Kidney (tissue), 14 donors: Measurements from ENCODE around the gene CNIH3. TPM values are rescaled to one million over a fixed set of nuclear protein-coding genes. Genes with fewer than 3 reads are reported as not detected.

Source experiments
- DNase-seq, 5 donors: peaks; one replicate each; pipeline ENCODE4 v3.0.0-alpha.2; 2013 to 2020
- FAIRE-seq: peaks from 2 replicates; lab custom pipeline; 2012; peaks lifted over from hg19 to GRCh38; lab: Jason Lieb, UNC
- H3K27ac ChIP-seq, 2 donors: one replicate each; pipeline ENCODE4 v1.7.0; 2013; ENCODE audit warnings: low read depth in 2 of 2, low read length in 2 of 2, inconsistent platforms in 1 of 2
- H3K27me3 ChIP-seq: one replicate; pipeline ENCODE4 v1.7.1; 2013; ENCODE audit warnings: low read length, inconsistent platforms; ENCODE audit not compliant: control insufficient read depth, insufficient read depth
- H3K36me3 ChIP-seq, 3 donors: one replicate each; pipeline versions ENCODE4 v1.7.0 to v1.7.1; 2013; ENCODE audit warnings: low read length in 3 of 3, control low read depth in 1 of 3, inconsistent platforms in 1 of 3; ENCODE audit not compliant: insufficient read depth in 3 of 3, control insufficient read depth in 2 of 3
- H3K4me1 ChIP-seq, 3 donors: one replicate each; pipeline versions ENCODE4 v1.7.0 to v1.7.1; 2013; ENCODE audit warnings: low read length in 3 of 3, inconsistent platforms in 1 of 3, low read depth in 1 of 3; ENCODE audit not compliant: control insufficient read depth in 2 of 3, insufficient read depth in 2 of 3
- H3K4me3 ChIP-seq, 3 donors: one replicate each; pipeline versions ENCODE4 v1.7.0 to v1.8.1; 2013; ENCODE audit warnings: low read length in 3 of 3, control low read depth in 1 of 3, inconsistent platforms in 1 of 3
- H3K9ac ChIP-seq, 3 donors: one replicate each; pipeline versions ENCODE4 v1.7.0 to v1.7.1; 2013; ENCODE audit warnings: low read length in 3 of 3, control low read depth in 1 of 3, inconsistent platforms in 1 of 3
- H3K9me3 ChIP-seq, 3 donors: one replicate each; pipeline versions ENCODE4 v1.7.0 to v1.7.1; 2013; ENCODE audit warnings: low read length in 3 of 3, control low read depth in 1 of 3, inconsistent platforms in 1 of 3; ENCODE audit not compliant: control insufficient read depth in 2 of 3, insufficient read depth in 1 of 3
- intact Hi-C: fragments of 100-400 bp; cut with DNase I; formaldehyde crosslinking; loops from one replicate; pipeline ENCODE4 v1.11.1; 2022
- polyA plus RNA-seq: library from polyadenylated mRNA; stranded (reverse); fragments of 350-450 nt; fragmentation: Illumina TruSeq; extraction: RNeasy Lipid Tissue Mini Kit (QIAGEN cat#74804); gene quantifications from one replicate; pipeline ENCODE4 v1.2.3, GENCODE V29; 2014; ENCODE audit warnings: low read depth, low replicate concordance; ENCODE audit not compliant: insufficient read depth
- total RNA-seq: library from RNA; stranded (reverse); fragmentation: NEBNext Ultra II Directional; extraction: Animal tissue kit (Norgen Biotek cat#: 25700); gene quantifications from one replicate; pipeline ENCODE4 v1.2.1, GENCODE V29; 2021
- TF ChIP-seq, protein P1 (sequence below): IDR thresholded peaks from 3 replicates; pipeline ENCODE4 v1.5.1; 2012; ENCODE audit warnings: mild to moderate bottlenecking, moderate library complexity, borderline replicate concordance; ENCODE audit not compliant: insufficient read depth; ENCODE audit errors: extremely low read depth
- donor health status: control.
- donor health status: control.
- donor health status: control.
- donor health status: control.
- donor health status: control.
- donor health status: DM: yes; HTN: yes; CAD: no.
- donor health status: Normal renal cell carcinoma (clear cell type).

Gene CNIH3
- total and polyA plus RNA-seq, 2 donors from 2014 or later, result 4.3 to 7.6 TPM

DNA sequence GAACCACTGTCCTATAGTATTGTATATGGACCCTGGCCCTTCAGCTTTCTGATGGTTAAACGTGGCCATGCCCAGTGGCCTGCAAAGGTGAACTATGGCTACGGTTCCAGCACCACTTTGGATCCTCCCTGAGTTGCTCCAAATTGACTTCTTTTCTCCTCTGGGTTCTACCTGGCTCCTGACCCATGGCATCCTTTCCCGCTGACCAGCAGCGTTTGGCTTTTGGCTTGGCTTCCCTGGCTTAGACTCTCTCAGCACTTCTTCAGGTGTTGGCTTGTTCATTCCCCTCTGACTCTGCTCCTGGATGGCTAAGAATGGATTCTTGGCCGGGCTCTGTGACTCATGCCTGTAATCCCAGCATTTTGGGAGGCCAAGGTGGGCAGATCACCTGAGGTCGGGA, 152.9 kb downstream of the CNIH3 start:
- H3K27me3 ChIP-seq, result no peaks in the 10 kb centered on the region
- H3K9me3 ChIP-seq, result no peaks in the 10 kb centered on the region
- H3K27ac ChIP-seq, result no peak overlapping the region
- DNase-seq (no peak), FAIRE-seq (no peak)
- H3K4me3 ChIP-seq, result no peak overlapping the region
- no peak overlapping the region for H3K9ac ChIP-seq
- TF ChIP-seq, protein P1, sequence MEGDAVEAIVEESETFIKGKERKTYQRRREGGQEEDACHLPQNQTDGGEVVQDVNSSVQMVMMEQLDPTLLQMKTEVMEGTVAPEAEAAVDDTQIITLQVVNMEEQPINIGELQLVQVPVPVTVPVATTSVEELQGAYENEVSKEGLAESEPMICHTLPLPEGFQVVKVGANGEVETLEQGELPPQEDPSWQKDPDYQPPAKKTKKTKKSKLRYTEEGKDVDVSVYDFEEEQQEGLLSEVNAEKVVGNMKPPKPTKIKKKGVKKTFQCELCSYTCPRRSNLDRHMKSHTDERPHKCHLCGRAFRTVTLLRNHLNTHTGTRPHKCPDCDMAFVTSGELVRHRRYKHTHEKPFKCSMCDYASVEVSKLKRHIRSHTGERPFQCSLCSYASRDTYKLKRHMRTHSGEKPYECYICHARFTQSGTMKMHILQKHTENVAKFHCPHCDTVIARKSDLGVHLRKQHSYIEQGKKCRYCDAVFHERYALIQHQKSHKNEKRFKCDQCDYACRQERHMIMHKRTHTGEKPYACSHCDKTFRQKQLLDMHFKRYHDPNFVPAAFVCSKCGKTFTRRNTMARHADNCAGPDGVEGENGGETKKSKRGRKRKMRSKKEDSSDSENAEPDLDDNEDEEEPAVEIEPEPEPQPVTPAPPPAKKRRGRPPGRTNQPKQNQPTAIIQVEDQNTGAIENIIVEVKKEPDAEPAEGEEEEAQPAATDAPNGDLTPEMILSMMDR, result no peak
- intact Hi-C loops, result no loop called here
- H3K4me1 ChIP-seq, result no peaks in the 10 kb centered on the region
- H3K36me3 ChIP-seq, result no peaks in the 10 kb centered on the region

DNA sequence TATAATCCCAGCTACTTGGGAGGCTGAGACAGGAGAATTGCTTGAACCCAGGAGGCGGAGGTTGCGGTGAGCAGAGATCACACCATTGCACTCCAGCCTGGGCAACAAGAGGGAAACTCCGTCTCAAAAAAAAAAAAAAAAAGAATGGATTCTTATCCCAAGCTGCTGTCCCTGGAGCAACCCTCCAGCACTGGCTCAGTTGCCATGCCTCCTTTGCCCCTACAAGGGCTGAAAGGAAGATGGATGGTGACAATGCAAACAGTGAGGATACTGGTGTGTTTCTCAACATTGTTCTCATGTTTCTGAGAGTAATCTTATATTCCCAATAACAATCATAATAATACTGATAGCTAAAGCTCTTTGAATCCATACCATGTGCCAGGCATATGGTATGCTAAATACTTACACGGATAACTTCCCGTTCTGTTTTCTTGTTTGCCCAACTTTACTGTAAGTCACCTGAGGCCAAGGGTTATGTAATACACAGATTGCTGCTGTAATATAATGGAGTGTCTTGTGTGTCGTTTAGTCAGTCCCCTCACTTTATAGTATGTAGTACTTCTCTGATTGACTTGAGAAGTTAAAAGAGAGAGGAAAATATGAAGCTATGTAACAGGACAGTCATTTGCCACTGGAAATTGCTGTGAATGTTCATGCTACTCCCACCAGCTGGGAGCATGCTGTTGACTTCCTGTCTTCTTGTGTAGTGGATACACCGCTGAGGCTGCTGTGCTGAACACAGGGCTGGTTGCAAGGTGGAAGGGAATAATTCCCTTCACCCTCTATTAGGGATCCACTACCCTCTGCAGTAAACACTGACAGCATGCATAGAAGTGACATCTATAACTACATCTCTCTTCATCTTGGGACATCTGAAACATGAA, 153.6 kb downstream of the CNIH3 start:
- FAIRE-seq, result no peak
- H3K9ac ChIP-seq, result no peak overlapping the region
- TF ChIP-seq, protein P1, result no peak
- DNase-seq, result peak in 1 of 5 donors; percentile 27
- intact Hi-C loops, result no loop called here
- H3K9me3 ChIP-seq, result no peaks in the 10 kb centered on the region
- H3K4me1 ChIP-seq, result no peaks in the 10 kb centered on the region
- H3K4me3 ChIP-seq, result no peak overlapping the region
- no peak overlapping the region for H3K27ac ChIP-seq
- no peaks in the 10 kb centered on the region for H3K27me3 ChIP-seq
- no peaks in the 10 kb centered on the region for H3K36me3 ChIP-seq

DNA sequence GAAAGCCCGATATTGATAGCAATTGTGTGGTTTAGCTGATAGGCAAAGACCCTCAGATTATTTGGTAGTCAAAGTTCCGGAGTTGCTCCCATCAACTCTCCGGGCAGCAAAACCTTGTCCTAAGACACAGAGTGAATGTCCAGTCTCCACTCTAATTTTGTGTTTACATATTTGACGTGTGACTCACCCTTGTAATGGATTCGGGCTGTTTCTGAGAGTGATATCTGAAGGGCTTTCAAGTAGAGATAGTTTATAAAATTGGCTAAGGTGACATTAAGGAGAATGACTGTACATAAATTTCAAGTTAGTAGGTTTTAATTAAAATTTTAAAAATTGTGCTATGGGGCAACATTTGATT, 154.2 kb downstream of the CNIH3 start:
- intact Hi-C loops, result no loop called here
- TF ChIP-seq, protein P1, result no peak
- no peak for FAIRE-seq

More for the DNA sequence above, 154.2 kb downstream of the CNIH3 start:
- H3K9me3 ChIP-seq, result no peaks in the 10 kb centered on the region
- no peaks in the 10 kb centered on the region for H3K36me3 ChIP-seq
- H3K9ac ChIP-seq, result no peak overlapping the region
- no peaks in the 10 kb centered on the region for H3K27me3 ChIP-seq
- no peak for DNase-seq
- no peak overlapping the region for H3K4me3 ChIP-seq
- H3K27ac ChIP-seq, result no peak overlapping the region
- H3K4me1 ChIP-seq, result no peaks in the 10 kb centered on the region
